Measurements from ENCODE around the gene CEP85. TPM values are rescaled to one million over a fixed set of nuclear protein-coding genes. Genes with fewer than 3 reads are reported as not detected.
A peak's percentile ranks its signal among the peaks of the same experiment; 100 is the strongest.

Gene CEP85
- total and polyA plus RNA-seq, 2 of the 13 experiments (the other 11 are each of a cell fraction or from before 2014, with no cell fraction given): 16.1 to 26.7 TPM

- TF ChIP-seq RELA (CRISPR knock-in tag; IDR thresholded peaks at IDR 0.05) (no peak), TBX3 (IDR thresholded peaks at IDR 0.05; ENCODE audit: borderline replicate concordance) (no peak), ZBTB25 (CRISPR knock-in tag; IDR thresholded peaks at IDR 0.05) (no peak), RAD21 (CRISPR knock-in tag; IDR thresholded peaks at IDR 0.05) (peak; percentile 38; the same call in 1 of the 2 replicates), PAF1 (CRISPR knock-in tag; IDR thresholded peaks at IDR 0.05) (no peak), ZNF431 (CRISPR knock-in tag; IDR thresholded peaks at IDR 0.05; ENCODE audit: borderline replicate concordance, low read depth) (no peak; the same call in 1 of the 2 replicates), TSC22D2 (CRISPR knock-in tag; IDR thresholded peaks at IDR 0.05; ENCODE audit: borderline replicate concordance) (0 out of 2 replicates have a peak, but pooled peaks have one; percentile 20), CC2D1A (CRISPR knock-in tag; IDR thresholded peaks at IDR 0.05) (no peak), MIER2 (CRISPR knock-in tag; IDR thresholded peaks at IDR 0.05) (no peak), ZHX1 (CRISPR knock-in tag; IDR thresholded peaks at IDR 0.05; ENCODE audit: low read depth) (no peak), ZNF367 (CRISPR knock-in tag; IDR thresholded peaks at IDR 0.05; ENCODE audit: borderline replicate concordance) (no peak), TEAD2 (CRISPR knock-in tag; IDR thresholded peaks at IDR 0.05) (no peak), NCOA5 (CRISPR knock-in tag; IDR thresholded peaks at IDR 0.05) (no peak), SRSF4 (IDR thresholded peaks at IDR 0.05; ENCODE audit: low read depth, low read length, poor library complexity, severe bottlenecking) (no peak), ZNF563 (CRISPR knock-in tag; IDR thresholded peaks at IDR 0.05) (peak; percentile 76; the same call in 1 of the 2 replicates), ZNF264 (CRISPR knock-in tag; IDR thresholded peaks at IDR 0.05) (no peak), ZNF251 (CRISPR knock-in tag; IDR thresholded peaks at IDR 0.05) (no peak), KAT2B (IDR thresholded peaks at IDR 0.05; ENCODE audit: borderline replicate concordance, low read depth, low read length) (no peak), HDAC1 (CRISPR knock-in tag; IDR thresholded peaks at IDR 0.05) (peak; percentile 73), KLF15 (CRISPR knock-in tag; IDR thresholded peaks at IDR 0.05; ENCODE audit: borderline replicate concordance) (no peak), THAP8 (CRISPR knock-in tag; IDR thresholded peaks at IDR 0.05; ENCODE audit: borderline replicate concordance) (no peak), ELF1 (CRISPR knock-in tag; IDR thresholded peaks at IDR 0.05) (peak; percentile 59; the same call in 1 of the 2 replicates), ATF3 (CRISPR knock-in tag; IDR thresholded peaks at IDR 0.05) (peak; percentile 27), PAX8 (CRISPR knock-in tag; IDR thresholded peaks at IDR 0.05; ENCODE audit: borderline replicate concordance) (peak; percentile 41; the same call in 1 of the 2 replicates)
These were observed 45.7 kb downstream of the CEP85 start, which contains the start of gene SH3BGRL3 (continued) for GRCh38 chr1:26279456-26280332.

Measured in HepG2 (cell line).